Measurements from ENCODE around the gene EVL.
A peak's percentile ranks its signal among the peaks of the same experiment; 100 is the strongest.

The EVL gene

DNA sequence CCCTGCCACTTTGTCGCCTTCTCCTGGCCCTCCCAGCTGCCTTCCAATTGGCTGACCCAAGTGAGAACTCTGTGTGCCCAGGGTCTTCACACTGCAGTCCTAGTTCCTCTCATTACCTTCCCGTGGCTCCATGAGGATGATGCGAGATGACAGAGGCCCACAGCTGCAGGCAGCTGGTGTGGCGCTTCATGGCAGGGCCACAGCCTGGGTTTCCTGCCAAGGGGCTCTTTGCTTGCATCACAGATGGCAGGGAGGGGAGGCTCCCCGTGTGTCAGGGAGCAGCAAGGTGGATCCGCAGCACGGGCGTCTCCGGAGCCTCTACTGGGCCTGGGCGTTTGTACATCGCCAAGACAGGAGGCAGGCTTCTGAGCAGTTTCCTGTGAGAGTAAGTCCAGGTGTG, 65.3 kb downstream of the EVL start:
- no peak for DNase-seq (ENCODE audit: low read depth)

DNA sequence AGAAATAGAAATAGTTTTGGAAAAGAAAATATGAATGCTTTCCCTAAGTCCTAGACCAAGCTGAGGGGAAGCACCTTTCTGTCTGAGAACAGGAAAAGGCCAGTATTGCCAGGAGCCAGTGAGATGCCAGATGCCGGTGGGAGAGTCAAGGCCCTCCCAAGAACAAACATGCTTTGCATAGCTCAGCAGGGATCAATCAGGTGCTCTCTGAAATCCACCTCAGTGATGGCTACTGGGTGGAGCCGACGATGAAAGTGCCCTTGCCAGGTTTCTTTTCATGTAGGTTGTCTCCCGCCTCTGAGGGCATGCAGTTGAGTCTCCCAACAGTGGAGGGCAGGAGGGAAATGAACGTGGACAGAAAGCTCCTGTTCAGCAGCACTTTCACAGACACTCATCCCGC, 66.0 kb downstream of the EVL start:
- DNase-seq (ENCODE audit: low read depth): no peak

GRCh38 chr14:100132161-100132902, 67.1 kb downstream of the EVL start:
- DNase-seq (ENCODE audit: low read depth): no peak

DNA sequence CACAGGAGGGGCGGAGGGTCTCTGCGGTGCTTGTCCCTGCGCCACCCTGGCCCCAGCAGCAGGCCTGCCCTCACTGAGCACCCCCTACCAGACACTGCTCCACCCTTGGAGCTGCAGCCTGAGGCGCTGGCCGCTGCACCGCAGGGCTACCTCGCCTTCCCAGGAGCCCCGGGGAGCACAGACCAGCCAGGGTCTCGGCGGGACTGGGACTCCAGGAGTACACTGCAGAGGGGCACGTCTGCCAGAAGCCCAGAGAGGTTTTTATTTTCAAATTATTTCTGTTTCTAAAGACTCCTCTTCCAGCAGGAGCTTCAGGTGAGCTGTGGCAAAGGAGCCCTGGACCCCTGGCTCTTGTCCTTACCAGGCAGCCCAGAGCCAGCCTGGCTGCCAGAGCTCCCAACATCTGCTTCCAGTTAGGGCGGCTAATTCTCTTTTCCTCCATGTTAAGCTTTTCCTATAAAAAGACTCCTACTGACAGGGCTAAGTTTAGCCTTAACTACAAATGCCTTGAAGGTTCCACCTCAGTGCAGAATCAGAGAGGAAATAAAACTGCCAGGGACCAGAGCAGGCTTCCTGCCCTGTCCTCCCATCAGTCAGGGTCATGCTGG, 67.8 kb downstream of the EVL start:
- no peak for DNase-seq (ENCODE audit: low read depth)

DNA sequence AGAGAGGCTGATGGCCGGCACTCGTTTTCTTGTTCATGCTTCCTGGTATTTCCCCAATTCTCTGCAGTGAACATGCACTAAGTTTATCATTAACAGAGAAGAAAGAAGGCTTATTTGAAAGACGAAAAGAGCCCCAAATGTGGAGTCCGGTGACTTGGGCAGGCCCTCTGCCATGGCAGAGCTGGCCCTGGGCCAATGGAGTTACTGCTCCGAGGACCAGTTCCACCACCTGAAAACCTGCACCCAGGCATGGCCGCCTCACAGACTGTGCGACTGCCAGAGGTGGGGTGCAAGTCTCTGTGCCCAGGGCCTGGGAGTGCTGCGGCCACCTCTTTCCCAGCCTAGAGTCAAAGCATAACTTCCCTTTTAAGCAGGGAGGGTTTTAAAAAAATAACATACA, 69.4 kb downstream of the EVL start:
- DNase-seq (ENCODE audit: low read depth): no peak

GRCh38 chr14:100135073-100135472, 69.9 kb downstream of the EVL start:
- DNase-seq (ENCODE audit: low read depth): no peak

GRCh38 chr14:100135784-100136183, 70.6 kb downstream of the EVL start:
- DNase-seq (ENCODE audit: low read depth): no peak

DNA sequence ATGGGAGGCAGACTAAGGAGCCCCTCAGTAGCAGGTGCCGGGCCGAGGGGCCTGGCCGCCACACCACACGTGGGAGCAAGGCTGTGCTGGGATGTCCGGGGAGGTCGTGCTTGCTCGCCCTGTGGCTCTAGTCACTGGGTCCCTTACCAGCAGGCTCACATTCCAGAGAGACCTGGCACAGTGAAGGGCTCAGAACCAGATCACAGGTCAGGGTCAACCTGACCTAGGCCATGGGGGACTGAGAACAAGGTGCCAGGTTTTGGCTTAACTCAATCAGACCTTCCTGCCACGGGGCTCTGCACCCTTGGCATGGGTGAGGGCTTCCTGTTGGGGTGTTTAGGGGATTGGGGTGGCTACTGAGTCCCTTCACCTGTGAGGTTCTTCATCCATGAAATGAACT, 72.0 kb downstream of the EVL start:
- no peak for DNase-seq (ENCODE audit: low read depth)

- DNase-seq (ENCODE audit: low read depth): no peak
Observed at GRCh38 chr14:100138082-100138787, 73.0 kb downstream of the EVL start.

GRCh38 chr14:100138955-100139354, 73.7 kb downstream of the EVL start:
- DNase-seq (ENCODE audit: low read depth): no peak

DNA sequence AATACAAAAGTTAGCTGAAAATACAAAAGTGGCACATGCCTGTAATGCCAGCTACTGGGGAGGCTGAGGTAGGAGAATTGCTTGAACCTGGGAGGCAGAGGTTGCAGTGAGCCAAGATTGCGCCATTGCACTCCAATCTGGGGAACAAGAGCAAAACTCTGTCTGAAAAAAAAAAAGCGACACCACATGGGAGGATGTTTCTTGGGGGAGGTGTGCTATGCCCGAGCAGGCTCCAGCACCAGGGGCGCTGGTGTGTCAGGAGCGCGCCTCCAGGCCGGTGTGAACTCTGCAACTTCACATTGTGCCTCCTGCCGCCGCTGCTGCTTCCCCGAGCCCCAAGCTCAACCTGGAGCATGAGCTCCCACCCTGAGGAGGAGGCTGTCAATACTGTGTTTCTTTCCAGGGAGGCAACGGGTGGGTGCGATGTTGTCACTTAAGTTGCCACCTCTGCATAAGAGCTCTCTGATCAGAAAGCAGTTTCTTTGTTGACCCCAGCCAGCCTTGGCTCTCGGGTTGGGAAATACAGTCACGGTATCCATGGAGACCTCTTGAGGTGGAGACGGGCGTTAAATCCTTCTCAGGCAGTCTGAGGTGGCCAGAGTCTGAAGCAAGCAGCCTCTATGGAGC, 75.3 kb downstream of the EVL start:
- DNase-seq (ENCODE audit: low read depth): peak; percentile 74

DNA sequence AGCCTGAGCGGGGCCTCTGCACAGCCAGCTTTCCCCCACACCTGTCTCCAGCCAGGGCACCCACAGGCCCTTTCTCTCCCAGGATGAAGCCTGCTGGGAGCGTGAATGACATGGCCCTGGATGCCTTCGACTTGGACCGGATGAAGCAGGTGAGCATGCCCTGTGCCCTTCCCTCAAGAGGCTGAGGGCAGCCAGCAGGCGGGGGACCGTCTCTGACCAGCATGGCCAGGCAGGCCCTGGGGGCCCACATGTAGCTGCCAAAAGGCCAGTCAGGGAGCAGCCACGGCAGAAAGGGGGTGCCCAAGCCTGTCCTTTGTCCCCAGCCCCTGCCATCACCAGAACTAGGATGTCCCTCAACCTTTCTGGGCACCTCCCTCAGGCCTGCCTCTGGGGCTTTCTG, 75.9 kb downstream of the EVL start:
- no peak for DNase-seq (ENCODE audit: low read depth)

DNA sequence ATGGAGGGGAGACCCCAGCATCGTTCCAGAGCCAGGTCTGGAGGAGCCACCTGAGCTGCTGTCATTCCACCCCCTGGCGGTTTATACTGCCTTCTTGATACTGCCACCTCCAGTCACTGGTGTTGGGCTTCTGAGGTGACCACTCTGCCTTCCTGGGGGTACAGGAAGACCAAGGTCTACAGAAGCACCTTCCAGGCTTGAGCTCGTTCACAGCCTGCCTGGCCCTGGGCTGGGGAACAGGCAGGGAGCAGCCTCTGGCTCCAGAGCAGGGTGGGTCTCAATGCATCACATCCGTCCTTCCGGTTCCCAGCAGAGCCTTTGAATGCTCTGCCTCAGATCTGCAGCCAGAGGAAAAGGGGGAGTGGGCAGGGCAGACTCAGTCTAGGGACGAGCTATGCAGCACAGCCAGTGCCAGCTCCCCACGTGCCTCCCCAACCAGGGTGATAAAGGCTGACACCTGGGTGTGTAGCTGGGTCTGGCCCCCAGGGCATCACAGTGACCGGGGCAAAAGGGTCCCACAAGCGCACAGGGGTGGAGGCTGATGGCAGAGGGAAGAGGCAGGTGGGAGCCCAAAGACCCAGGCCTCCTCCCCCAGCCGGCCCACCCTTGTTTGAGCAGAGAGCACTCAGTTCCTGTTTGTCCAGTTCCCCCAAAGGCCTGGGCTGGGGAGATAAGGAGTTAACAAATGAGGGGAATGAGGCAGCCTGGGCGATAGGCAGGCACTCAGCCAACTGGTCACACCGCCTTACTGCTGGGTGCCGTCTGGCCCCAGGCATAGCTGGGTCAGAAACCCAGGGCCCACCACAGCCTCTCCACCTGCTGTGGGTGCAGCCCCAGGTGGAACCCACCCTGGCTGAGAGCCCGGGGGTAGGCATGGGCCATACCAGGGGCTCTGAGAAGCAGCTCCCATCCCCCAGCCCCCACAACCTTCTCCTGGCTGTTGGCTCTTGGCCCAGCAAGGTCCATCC, 77.1 kb downstream of the EVL start:
- DNase-seq (ENCODE audit: low read depth): no peak

DNA sequence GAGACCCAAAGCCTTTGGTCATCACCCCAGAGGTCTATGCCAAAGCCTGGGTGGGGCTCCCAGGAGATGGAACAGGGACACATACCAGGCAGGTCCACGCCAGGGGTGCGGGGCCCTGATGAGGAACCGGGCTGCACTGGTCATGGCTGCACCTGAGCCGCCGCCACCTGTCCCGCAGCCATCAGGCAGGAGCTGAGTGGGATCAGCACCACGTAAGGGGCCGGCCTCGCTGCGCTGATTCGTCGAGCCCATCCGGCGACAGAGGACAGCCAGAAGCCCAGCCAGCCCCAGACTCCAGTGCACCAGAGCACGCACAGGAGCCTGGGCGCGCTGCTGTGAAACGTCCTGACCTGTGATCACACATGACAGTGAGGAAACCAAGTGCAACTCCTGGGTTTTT, 78.3 kb downstream of the EVL start:
- no peak for DNase-seq (ENCODE audit: low read depth)

DNA sequence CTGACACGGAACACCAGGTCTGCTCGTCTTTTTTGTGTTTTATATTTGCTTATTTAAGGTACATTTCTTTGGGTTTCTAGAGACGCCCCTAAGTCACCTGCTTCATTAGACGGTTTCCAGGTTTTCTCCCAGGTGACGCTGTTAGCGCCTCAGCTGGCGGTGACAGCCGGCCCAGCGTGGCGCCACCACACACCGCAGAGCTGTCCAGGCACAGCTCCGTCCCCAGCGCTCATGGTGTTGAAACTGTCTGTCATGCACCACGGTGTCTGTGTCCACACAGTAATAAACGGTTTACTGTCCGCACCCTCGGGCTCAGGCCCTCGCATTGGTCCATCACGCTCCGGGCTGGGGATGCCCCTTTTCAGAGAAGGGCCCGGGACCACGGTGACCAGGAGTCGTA, 78.7 kb downstream of the EVL start:
- DNase-seq (ENCODE audit: low read depth): no peak

- no peak for DNase-seq (ENCODE audit: low read depth)
Observed at GRCh38 chr14:100144645-100144995, 79.4 kb downstream of the EVL start.

GRCh38 chr14:100144996-100145646, 79.9 kb downstream of the EVL start:
- no peak for DNase-seq (ENCODE audit: low read depth)

GRCh38 chr14:100145682-100146464, 80.7 kb downstream of the EVL start:
- no peak for DNase-seq (ENCODE audit: low read depth)

GRCh38 chr14:100146531-100147091, 81.4 kb downstream of the EVL start:
- no peak for DNase-seq (ENCODE audit: low read depth)

DNA sequence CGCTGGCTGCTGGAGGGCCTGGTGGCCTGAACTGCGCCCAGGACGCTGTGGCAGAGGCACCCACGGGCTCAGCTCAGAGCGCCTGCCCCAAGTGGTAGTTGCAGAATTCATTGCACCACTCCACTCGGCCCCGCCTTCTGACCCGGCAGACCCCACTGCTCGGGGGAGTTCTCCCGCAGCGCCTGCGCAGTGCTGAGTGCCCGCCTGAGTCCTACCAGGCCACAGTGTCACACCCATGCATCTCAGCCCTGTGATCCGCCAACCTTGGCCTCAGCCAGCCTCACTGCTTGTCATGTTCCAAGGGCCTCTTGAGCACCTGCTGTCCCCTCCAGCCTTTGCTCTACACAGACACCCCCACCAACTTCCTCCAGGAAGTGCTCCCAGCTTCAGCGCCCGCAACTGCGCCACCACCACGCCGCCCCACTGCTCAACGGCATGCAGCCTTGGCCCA, 82.0 kb downstream of the EVL start:
- DNase-seq (ENCODE audit: low read depth): no peak

Measured in amniotic epithelial cell (primary cell).